NCI-H69 (cell line): ENCODE results near the gene DDX3X.
"Not testable (repeated sequence)": the region's sequence is repeated elsewhere in the genome, so short reads cannot be mapped to it uniquely, and the experiment has no call there.

Experiments
- DNase-seq: peaks from one replicate; lab custom pipeline; 2025; lab: John Stamatoyannopoulos, UW

Gene DDX3X

DNA sequence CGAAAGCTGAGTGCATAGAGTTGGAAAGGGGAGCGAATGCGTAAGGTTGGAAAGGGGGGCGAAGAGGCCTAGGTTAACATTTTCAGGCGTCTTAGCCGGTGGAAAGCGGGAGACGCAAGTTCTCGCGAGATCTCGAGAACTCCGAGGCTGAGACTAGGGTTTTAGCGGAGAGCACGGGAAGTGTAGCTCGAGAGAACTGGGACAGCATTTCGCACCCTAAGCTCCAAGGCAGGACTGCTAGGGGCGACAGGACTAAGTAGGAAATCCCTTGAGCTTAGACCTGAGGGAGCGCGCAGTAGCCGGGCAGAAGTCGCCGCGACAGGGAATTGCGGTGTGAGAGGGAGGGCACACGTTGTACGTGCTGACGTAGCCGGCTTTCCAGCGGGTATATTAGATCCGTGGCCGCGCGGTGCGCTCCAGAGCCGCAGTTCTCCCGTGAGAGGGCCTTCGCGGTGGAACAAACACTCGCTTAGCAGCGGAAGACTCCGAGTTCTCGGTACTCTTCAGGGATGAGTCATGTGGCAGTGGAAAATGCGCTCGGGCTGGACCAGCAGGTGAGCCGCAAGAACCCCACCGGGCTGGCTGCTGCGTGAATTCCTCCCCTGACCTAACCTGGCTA is at the start of gene DDX3X:
TSS of gene DDX3X (plus strand) at position 419 of the 619 bp plus-strand sequence. CDS start at position 510, 91 bp downstream.
- peak; percentile 92 for DNase-seq

DNA sequence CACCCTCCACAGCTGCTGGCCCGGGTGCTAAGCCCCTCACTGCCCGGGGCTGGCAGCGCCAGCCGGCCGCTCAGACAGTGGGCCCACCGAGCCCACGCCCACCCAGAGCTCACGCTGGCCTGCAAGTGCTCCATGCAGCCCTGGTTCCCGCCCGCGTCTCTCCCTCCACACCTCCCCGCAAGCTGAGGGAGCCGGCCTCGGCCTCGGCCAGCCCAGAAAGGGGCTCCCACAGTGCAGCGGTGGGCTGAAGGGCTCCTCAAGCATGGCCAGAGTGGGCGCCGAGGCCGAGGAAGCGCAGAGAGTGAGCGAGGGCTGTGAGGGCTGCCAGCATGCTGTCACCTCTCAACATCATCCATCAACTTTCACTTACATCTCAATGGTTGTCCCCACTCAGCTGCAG is 48.0 kb upstream of the DDX3X start:
- not testable (repeated sequence) for DNase-seq

- DNase-seq: no peak
These were observed 45.3 kb upstream of the DDX3X start for GRCh38 chrX:41288641-41289040.

DNA sequence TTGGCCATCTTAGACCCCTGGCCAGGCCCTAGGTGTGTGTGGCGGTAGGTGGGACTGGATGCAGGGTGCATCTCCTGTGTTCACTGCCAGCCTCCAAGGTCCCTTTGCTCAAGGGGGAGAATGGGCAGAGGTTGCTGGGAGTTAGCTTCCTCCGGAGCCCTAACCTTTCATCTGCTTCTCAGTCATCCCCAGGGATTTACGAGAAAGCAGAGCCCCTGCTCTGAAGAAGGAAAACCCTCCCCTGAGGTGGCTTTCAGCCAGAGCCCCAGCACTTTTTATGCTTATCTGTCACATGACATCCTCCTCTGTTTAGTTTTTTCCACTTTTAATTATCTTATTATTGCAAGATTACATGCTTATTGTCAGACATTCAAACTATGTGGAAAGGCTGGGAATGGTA is 44.9 kb upstream of the DDX3X start:
- no peak for DNase-seq

GRCh38 chrX:41291309-41291708 is 42.7 kb upstream of the DDX3X start:
- DNase-seq: no peak

GRCh38 chrX:41293269-41293668 is 40.7 kb upstream of the DDX3X start:
- DNase-seq: peak; percentile 9

GRCh38 chrX:41300758-41301437 is 33.1 kb upstream of the DDX3X start:
- peak; percentile 9 for DNase-seq

DNA sequence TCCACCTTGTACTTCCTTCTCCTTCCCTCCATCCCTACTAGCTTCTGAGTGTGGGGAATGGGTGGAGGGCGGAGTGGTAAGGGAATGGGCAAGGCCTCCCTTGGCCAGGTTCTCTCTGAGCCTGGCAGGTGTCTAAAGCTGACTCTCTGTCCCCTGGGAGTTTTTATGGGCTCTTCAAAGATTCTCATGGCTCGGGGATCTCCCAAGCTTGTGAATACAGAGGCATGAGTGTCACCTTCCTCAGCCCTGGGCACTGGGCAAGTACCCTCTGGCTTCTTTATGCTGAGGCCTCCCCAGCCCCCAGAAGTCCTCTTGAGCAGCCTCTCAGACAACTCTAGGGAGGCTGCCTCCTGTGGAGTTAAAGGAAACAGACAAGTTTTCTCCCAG is 32.5 kb upstream of the DDX3X start:
- no peak for DNase-seq

DNA sequence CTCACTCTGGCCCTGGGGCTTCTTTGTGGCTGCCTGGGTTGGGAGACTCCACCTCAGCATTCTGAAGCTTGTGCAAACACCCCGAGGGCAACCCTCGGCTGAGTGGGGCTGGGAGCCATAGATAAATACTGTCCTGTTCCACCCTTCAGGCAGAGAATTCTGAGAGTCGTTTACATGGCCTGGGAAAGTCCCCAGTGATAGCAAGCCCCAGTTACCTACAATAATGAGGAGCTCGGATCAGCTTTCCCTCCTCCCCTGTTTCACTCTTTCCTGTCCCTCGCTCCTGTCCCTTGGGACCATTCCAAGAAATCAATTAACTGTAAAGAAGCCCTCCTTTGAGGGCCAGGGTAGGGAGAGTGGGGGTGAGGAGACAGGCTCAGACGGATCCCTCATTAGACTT is 31.6 kb upstream of the DDX3X start:
- peak; percentile 74 for DNase-seq

- no peak for DNase-seq
These were observed 30.9 kb upstream of the DDX3X start for GRCh38 chrX:41303013-41303412.

DNA sequence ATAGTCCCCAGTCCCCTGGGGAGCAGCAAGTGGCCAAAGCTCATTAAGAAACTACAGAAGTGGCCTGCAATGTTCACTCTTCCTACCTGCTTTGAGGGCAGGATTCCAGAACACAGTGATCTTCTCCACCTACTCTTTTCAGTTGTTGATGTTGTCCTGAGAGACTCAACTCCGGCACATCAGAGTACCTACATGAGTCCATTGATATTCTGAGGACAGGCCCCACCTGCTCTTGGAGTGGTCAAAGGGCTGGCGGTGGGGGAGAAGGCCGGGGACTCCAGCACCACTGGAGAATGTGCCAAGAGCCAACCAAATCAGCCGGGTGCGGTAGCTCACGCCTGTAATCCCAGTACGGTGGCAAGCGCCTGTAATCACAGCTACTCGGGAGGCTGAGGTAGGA is 29.8 kb upstream of the DDX3X start:
- no peak for DNase-seq

- DNase-seq: peak; percentile 6
These were observed 24.9 kb upstream of the DDX3X start for GRCh38 chrX:41308884-41309647.

DNA sequence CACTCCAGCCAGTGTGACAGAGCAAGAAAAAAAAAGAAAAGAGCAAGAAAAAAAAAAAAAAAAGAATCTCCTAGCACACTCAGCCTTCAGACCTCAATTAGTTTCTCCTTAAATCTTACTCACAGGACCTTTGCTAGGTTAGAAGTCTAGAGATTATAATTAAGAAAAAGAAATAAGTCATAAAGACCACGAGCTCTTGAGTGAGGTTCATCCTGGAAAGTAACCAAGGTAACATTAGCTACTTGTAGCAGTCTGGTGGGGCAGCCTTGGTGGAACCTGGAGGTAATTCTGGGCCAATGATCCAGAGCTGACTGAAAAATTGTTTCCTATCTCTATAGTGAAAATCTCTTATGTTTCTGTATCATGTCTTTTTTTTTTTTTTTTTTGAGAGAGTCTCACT is 21.2 kb upstream of the DDX3X start:
- no peak for DNase-seq

DNA sequence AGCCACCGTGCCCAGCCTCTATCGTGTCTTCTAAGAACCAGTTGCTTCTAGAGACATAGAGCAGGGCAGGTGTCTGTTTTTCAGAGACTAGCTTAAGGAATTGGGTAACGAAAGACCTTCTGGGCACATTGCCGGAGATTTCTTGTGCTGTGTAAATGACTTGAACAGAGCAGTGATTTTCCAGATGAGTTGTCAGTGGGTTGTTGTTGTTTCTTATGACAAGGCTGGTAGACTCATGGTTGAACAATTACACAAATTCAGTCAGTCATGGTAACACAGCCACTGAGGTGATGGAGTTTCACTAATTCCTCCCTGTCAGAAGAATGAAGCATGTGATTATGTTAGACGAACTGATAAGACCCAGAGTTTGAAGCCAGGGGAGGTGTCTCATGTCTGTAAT is 20.5 kb upstream of the DDX3X start:
- no peak for DNase-seq

GRCh38 chrX:41314204-41314603 is 19.8 kb upstream of the DDX3X start:
- DNase-seq: peak; percentile 57

- DNase-seq: no peak
These were observed 19.1 kb upstream of the DDX3X start for GRCh38 chrX:41314881-41315280.

DNA sequence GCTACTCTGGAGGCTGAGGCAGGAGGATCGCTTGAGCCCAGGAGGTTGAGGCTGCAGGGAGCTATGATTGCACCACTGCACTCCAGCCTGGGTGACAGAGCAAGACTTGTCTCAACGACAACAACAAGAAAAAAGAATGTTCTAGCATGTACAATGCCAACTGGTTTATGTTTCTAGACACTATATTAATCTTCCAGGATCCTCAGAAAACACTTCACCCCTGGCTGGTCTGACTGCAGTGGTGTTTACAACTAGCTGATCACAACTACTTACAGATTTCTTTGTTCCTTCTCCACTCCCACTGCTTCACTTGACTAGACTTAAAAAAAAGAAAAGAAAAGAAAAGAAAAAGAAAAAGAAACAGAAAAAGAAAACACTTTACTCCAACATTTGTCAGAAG is 17.7 kb upstream of the DDX3X start:
- DNase-seq: not testable (repeated sequence)

- DNase-seq: no peak
These were observed 16.3 kb upstream of the DDX3X start for GRCh38 chrX:41317477-41318208.

- no peak for DNase-seq
These were observed 13.6 kb upstream of the DDX3X start for GRCh38 chrX:41320393-41320792.

GRCh38 chrX:41322821-41323603 is 10.9 kb upstream of the DDX3X start:
- DNase-seq: no peak

- DNase-seq: no peak
These were observed 7.5 kb upstream of the DDX3X start for GRCh38 chrX:41326431-41326830.

GRCh38 chrX:41327341-41327740 is 6.6 kb upstream of the DDX3X start:
- no peak for DNase-seq
